GM18505 (cell line): ENCODE data around the gene COG5.

ENCODE experiments used
- ATAC-seq: cut with Tn5 transposase; IDR thresholded peaks from one replicate; pipeline ENCODE4 v1.9.1; 2021; ENCODE audit not compliant: unreplicated experiment
- POLR2A ChIP-seq: IDR thresholded peaks from 4 replicates; pipeline ENCODE4 v1.6.1; 2011; ENCODE audit warnings: borderline replicate concordance; ENCODE audit not compliant: insufficient read depth, insufficient read length; ENCODE audit errors: extremely low read depth

Gene COG5

GRCh38 chr7:107506674-107507339, 56.9 kb downstream of the COG5 start:
- no peak for TF ChIP-seq POLR2A
- ATAC-seq: no peak

GRCh38 chr7:107505997-107506673, 57.6 kb downstream of the COG5 start:
- no peak for ATAC-seq
- no peak for TF ChIP-seq POLR2A

GRCh38 chr7:107505362-107505761, 58.4 kb downstream of the COG5 start:
- no peak for ATAC-seq
- no peak for TF ChIP-seq POLR2A

- no peak for TF ChIP-seq POLR2A
- no peak for ATAC-seq
Observed at GRCh38 chr7:107503687-107504086, 60.0 kb downstream of the COG5 start.

- TF ChIP-seq POLR2A: no peak
- no peak for ATAC-seq
Observed at GRCh38 chr7:107502797-107503196, 60.9 kb downstream of the COG5 start.

GRCh38 chr7:107502154-107502553, 61.6 kb downstream of the COG5 start:
- TF ChIP-seq POLR2A: no peak
- ATAC-seq: no peak

GRCh38 chr7:107501593-107501992, 62.1 kb downstream of the COG5 start:
- TF ChIP-seq POLR2A: no peak
- no peak for ATAC-seq

GRCh38 chr7:107499731-107500130, 64.0 kb downstream of the COG5 start:
- ATAC-seq: no peak
- no peak for TF ChIP-seq POLR2A

- TF ChIP-seq POLR2A: no peak
Observed at GRCh38 chr7:107495516-107495915, 68.2 kb downstream of the COG5 start.

GRCh38 chr7:107494884-107495283, 68.8 kb downstream of the COG5 start:
- no peak for ATAC-seq
- no peak for TF ChIP-seq POLR2A

More at GRCh38 chr7:107495516-107495915, 68.2 kb downstream of the COG5 start:
- ATAC-seq: no peak

- ATAC-seq: no peak
- TF ChIP-seq POLR2A: no peak
Observed at GRCh38 chr7:107494315-107494751, 69.4 kb downstream of the COG5 start.

- no peak for ATAC-seq
- TF ChIP-seq POLR2A: no peak
Observed at GRCh38 chr7:107492875-107493274, 70.8 kb downstream of the COG5 start.

- no peak for ATAC-seq
- TF ChIP-seq POLR2A: no peak
Observed at GRCh38 chr7:107486041-107486440, 77.7 kb downstream of the COG5 start.

- TF ChIP-seq POLR2A: no peak
- no peak for ATAC-seq
Observed at GRCh38 chr7:107482571-107482970, 81.1 kb downstream of the COG5 start.
